ENCODE results near the gene HS6ST3. TPM values are rescaled to one million over a fixed set of nuclear protein-coding genes. Genes with fewer than 3 reads are reported as not detected.

The HS6ST3 gene
- total RNA-seq, 1 experiment from 2014 or later, result 0.11 TPM

DNA sequence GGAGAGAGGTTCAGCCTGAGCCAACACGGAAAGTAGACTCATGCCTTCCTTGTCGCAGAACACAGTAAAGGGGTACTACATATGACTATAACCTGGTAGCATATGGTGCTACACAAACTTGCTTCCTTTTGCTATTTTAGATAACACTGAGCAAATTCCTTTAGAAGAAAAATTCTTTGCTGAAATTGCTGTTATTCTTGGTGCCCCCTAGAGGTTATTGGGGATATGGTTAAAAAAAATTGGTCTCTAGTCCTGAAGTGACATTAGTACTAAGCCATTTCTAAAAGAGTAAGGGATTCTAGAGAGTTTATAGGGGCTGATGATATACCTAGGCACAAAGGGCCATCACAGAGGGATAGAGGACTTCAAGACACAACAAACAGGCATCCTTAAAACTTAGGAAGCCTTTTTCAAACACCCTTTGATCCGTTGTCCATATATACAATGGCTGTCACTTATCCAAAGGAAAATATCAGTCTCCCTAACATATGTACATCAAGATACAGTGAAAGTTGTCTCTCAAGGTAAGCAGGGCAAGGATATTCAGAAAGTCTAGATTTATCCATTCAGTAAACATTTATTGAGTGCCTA is 13.9 kb upstream of the HS6ST3 start:
- CTCF ChIA-PET, result no interaction called here
- Histone ChIP-seq H3K9me3 (ENCODE audit: low read length) (no peaks in the 10 kb centered on the region), H3K4me1 (ENCODE audit: insufficient read depth, low read length) (no peaks in the 10 kb centered on the region), H3K79me2 (ENCODE audit: low read length) (no peaks in the 10 kb centered on the region), H2AFZ (ENCODE audit: low read length) (no peak overlapping the region), H3K9me2 (replicated peaks; ENCODE audit: low read length) (no peaks in the 10 kb centered on the region), H4K20me1 (ENCODE audit: low read length) (no peaks in the 10 kb centered on the region), H3K4me2 (ENCODE audit: low read length) (no peak overlapping the region), H3K9ac (ENCODE audit: low read length) (no peak overlapping the region), H3K36me3 (ENCODE audit: low read depth, low read length) (no peaks in the 10 kb centered on the region), H3K27me3 (ENCODE audit: low read length) (no peaks in the 10 kb centered on the region), H3K27ac (ENCODE audit: low read length) (no peak overlapping the region), H3F3A (ENCODE audit: low read length, unreplicated experiment) (no peaks in the 10 kb centered on the region), H3K4me3 (ENCODE audit: low read length) (no peak overlapping the region)
- BruUV-seq (replicated peaks), result no TSS peak
- intact Hi-C loops (cut with micrococcal nuclease), result loop anchor here (1.0 kb wide), 1 partner anchor 56 kb away; no protein-coding TSS in a partner anchor
- POLR2A ChIA-PET (ENCODE audit: unreplicated experiment), result no interaction called here
- TF ChIP-seq, protein P1, sequence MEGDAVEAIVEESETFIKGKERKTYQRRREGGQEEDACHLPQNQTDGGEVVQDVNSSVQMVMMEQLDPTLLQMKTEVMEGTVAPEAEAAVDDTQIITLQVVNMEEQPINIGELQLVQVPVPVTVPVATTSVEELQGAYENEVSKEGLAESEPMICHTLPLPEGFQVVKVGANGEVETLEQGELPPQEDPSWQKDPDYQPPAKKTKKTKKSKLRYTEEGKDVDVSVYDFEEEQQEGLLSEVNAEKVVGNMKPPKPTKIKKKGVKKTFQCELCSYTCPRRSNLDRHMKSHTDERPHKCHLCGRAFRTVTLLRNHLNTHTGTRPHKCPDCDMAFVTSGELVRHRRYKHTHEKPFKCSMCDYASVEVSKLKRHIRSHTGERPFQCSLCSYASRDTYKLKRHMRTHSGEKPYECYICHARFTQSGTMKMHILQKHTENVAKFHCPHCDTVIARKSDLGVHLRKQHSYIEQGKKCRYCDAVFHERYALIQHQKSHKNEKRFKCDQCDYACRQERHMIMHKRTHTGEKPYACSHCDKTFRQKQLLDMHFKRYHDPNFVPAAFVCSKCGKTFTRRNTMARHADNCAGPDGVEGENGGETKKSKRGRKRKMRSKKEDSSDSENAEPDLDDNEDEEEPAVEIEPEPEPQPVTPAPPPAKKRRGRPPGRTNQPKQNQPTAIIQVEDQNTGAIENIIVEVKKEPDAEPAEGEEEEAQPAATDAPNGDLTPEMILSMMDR (conservative IDR thresholded peaks at IDR 0.05; ENCODE audit: low read depth, low read length), result peak; percentile 66
- TF ChIP-seq EZH2phosphoT487 (IDR thresholded peaks at IDR 0.05; ENCODE audit: borderline replicate concordance, low read length), result no peak
- DNase-seq (peak; percentile 49), ATAC-seq (no peak)

DNA sequence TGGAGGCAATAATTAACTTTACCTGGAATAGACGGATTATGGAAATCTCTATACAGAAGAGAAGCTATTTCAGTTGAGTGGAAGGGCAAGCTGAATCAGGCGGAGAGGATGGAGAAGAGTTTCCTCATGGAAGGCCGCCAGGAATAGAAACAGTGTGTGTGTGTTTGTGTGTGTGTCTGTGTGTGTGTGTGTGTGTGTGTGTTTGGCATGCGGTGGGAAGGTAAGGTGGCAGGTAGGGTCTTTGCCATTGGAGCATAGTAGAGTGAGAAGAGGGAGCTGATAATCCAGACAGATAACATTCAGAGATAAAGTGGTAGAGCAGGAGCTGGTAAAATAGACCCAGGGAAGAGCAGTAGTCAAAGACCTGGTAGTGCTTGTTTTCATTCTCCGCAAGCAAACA is 9.2 kb upstream of the HS6ST3 start:
- ChIA-PET CTCF (no interaction called here), POLR2A (ENCODE audit: unreplicated experiment) (no interaction called here)
- H2AFZ ChIP-seq (ENCODE audit: low read length), result no peak overlapping the region
- BruUV-seq (replicated peaks), result no TSS peak
- H3K79me2 ChIP-seq (ENCODE audit: low read length), result no peaks in the 10 kb centered on the region
- no peak overlapping the region for H3K4me3 ChIP-seq (ENCODE audit: low read length)
- no peak overlapping the region for H3K9ac ChIP-seq (ENCODE audit: low read length)
- H3K4me1 ChIP-seq (ENCODE audit: insufficient read depth, low read length), result no peaks in the 10 kb centered on the region
- ATAC-seq (no peak), DNase-seq (no peak)
- TF ChIP-seq EZH2 (IDR thresholded peaks at IDR 0.05; ENCODE audit: low read length, unreplicated experiment) (no peak), EZH2phosphoT487 (IDR thresholded peaks at IDR 0.05; ENCODE audit: borderline replicate concordance, low read length) (no peak)
- TF ChIP-seq, protein P1 (conservative IDR thresholded peaks at IDR 0.05; ENCODE audit: low read depth, low read length), result no peak
- intact Hi-C loops (cut with micrococcal nuclease), result no loop called here
- H3K9me3 ChIP-seq (ENCODE audit: low read length), result no peaks in the 10 kb centered on the region
- no peaks in the 10 kb centered on the region for H3K27me3 ChIP-seq (ENCODE audit: low read length)
- H3K27ac ChIP-seq (ENCODE audit: low read length), result no peak overlapping the region
- no peaks in the 10 kb centered on the region for H3F3A ChIP-seq (ENCODE audit: low read length, unreplicated experiment)
- no peaks in the 10 kb centered on the region for H3K9me2 ChIP-seq (replicated peaks; ENCODE audit: low read length)
- no peaks in the 10 kb centered on the region for H3K36me3 ChIP-seq (ENCODE audit: low read depth, low read length)
- no peak overlapping the region for H3K4me2 ChIP-seq (ENCODE audit: low read length)
- no peaks in the 10 kb centered on the region for H4K20me1 ChIP-seq (ENCODE audit: low read length)

DNA sequence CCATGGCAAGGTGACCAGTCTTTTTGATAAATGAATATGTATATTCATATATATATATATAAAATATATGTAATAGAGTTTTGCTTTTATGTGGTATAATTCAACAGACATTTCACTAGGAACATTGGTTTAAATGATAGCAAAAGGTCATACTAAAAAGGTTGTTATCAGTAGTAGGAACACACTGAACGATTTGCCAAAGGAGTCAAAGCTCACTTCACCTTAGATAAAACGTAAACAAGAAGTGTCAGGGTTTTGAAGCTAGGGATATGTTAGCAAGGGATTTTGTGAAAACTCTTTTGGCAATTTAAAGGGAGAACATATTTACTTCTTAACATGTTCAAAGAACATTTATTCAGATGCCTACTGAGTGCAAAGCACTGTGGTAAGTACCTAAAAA is 8.0 kb upstream of the HS6ST3 start:
- 0 out of 2 replicates have a peak, but pooled peaks cover 3% of the 10 kb centered on the region for H3K27me3 ChIP-seq (ENCODE audit: low read length)
- H3K9me2 ChIP-seq (replicated peaks; ENCODE audit: low read length), result no peaks in the 10 kb centered on the region
- TF ChIP-seq, protein P1 (conservative IDR thresholded peaks at IDR 0.05; ENCODE audit: low read depth, low read length), result no peak
- TF ChIP-seq EZH2 (IDR thresholded peaks at IDR 0.05; ENCODE audit: low read length, unreplicated experiment), result no peak
- no peak for DNase-seq
- H3K27ac ChIP-seq (ENCODE audit: low read length), result no peak overlapping the region
- CTCF ChIA-PET, result interaction anchor here (1.1 kb wide), 1 partner anchor 62 kb away, joined by 3 read pairs; no protein-coding TSS in a partner anchor
- no peaks in the 10 kb centered on the region for H4K20me1 ChIP-seq (ENCODE audit: low read length)
- POLR2A ChIA-PET (ENCODE audit: unreplicated experiment), result no interaction called here
- H3K36me3 ChIP-seq (ENCODE audit: low read depth, low read length), result no peaks in the 10 kb centered on the region
- H3F3A ChIP-seq (ENCODE audit: low read length, unreplicated experiment), result no peaks in the 10 kb centered on the region
- BruUV-seq (replicated peaks), result no TSS peak
- no peaks in the 10 kb centered on the region for H3K4me1 ChIP-seq (ENCODE audit: insufficient read depth, low read length)
- H3K9me3 ChIP-seq (ENCODE audit: low read length), result no peaks in the 10 kb centered on the region
- no peak overlapping the region for H3K4me2 ChIP-seq (ENCODE audit: low read length)
- no peak overlapping the region for H2AFZ ChIP-seq (ENCODE audit: low read length)
- H3K9ac ChIP-seq (ENCODE audit: low read length), result no peak overlapping the region
- no peaks in the 10 kb centered on the region for H3K79me2 ChIP-seq (ENCODE audit: low read length)
- H3K4me3 ChIP-seq (ENCODE audit: low read length), result no peak overlapping the region
- ATAC-seq, result no peak
- intact Hi-C loops (cut with micrococcal nuclease), result no loop called here

All from PC-3 (cell line).